ENCODE results near the gene C22orf39.

C22orf39 gene

DNA sequence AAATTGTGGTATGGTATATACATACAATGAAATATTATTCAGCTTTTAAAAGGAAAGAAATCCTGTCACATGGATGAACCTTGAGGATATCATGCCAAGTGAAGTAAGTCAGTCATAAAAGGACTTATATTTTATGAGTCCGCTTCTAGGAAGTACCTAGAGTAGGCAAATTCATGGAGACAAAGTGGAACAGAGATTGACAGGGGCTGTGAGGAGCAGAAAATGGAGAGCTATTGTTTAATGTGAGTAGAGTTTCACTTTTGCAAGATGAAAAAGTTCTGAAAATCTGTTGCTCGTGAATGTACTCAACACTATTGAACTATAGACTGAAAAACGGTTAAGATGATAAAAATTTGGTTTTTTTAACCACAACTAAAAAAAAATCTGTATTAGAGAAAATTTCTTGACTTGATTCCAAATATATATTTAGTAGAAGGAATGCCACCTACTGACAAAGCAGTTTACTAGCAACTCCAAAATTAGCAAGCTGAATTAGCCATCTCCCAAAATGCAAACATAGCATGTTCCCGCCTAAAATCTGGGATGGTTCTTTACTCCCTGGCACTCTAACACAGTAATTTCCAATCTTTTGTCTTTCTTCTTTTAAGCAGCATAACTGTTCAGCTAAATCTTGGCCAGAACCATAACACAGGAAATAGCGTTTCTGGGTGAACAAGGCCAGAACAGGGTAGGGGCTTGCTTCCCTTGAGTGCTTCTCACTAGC, 30.0 kb upstream of the C22orf39 start:
- DNase-seq = peak in 1 of 5 experiments; percentile 38

DNA sequence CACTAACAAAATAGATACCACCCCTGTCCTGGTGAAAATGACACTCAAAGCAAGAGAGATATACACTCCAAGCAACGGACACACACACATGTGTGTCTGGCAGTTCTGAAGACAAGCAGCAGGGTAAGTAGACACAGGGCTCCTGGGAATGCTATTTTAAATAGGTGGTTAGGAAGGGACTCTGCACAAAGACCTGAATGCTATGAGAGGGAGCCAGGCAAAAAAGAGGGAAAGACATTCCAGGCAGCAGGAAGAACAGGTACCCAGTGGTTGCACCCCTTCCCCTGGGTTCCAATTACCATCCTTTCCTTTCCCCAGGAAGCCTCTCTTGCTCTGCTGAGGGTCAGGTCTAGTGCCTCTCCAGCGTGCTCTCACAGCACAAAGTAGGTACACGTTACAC, 28.5 kb upstream of the C22orf39 start:
- DNase-seq = no peak

GRCh38 chr22:19473578-19473977, 26.1 kb upstream of the C22orf39 start:
- DNase-seq = no peak

DNA sequence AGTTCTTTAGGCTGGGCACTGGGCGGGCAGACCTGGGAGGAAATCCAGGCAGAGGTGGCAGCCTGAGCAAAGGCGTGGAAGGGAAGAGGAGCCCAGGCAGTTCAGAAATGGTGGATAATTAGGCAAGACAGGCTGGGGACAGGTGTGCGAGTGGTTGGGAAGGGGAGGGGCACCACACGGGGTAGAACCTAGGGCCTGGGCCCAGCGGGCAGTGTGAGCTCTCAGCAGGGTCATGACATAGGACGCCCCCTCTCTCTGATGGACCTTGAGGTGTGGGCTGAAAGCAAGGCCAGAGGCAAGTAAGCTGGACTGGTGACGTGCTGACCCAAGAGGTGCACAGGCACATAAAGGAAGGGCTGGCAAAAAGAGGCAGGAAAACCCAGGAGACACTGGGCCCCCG, 24.7 kb upstream of the C22orf39 start:
- no peak for DNase-seq

GRCh38 chr22:19471572-19471971, 24.1 kb upstream of the C22orf39 start:
- no peak for DNase-seq

GRCh38 chr22:19470010-19470409, 22.5 kb upstream of the C22orf39 start:
- no peak for DNase-seq

GRCh38 chr22:19469421-19469820, 21.9 kb upstream of the C22orf39 start:
- no peak for DNase-seq

- DNase-seq = no peak
These were observed 20.4 kb upstream of the C22orf39 start for GRCh38 chr22:19467912-19468311.

- no peak for DNase-seq
These were observed 19.6 kb upstream of the C22orf39 start for GRCh38 chr22:19466848-19467752.

- DNase-seq = no peak
These were observed 18.7 kb upstream of the C22orf39 start for GRCh38 chr22:19466126-19466716.

DNA sequence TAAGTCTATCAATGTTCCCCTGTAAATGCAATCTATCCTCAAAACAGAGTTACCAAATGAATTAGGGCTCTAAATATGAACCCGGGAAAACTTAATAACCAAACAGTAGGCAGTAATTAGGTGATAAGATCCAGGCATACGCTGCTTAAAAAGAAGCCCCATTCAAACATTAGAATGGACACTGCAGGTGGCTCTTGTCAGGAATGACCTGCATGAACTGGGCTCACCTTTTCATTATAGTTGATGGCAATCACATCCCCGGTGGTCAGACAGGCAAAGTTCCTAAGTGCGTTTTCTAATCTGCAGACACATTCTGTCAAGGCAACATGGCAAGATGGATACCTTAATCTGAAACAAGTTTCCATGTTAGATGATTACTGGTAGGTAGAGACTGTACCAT, 17.5 kb upstream of the C22orf39 start:
- DNase-seq = no peak

DNA sequence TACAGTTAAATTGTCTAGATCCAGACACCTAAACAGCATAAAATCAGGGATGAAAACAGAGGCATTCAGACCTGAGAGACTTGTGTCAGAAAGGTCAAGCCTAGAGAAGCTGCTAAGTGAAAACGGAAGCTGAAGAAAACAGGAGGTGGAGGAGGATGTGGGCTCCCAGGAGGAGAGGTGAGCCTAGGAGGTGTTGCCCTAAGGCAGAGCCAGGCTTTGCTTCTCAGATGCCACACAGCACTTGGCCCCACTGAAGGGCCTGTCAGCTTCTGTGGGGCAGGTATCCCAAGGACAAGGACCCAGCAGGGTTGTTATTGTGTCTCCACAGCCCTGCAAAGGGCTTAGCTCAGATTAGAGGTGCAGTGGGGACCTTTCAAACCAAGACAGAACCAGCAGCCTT, 17.0 kb upstream of the C22orf39 start:
- DNase-seq = no peak

GRCh38 chr22:19463491-19464469, 16.3 kb upstream of the C22orf39 start:
- no peak for DNase-seq

- no peak for DNase-seq
These were observed 15.5 kb upstream of the C22orf39 start for GRCh38 chr22:19463008-19463407.

DNA sequence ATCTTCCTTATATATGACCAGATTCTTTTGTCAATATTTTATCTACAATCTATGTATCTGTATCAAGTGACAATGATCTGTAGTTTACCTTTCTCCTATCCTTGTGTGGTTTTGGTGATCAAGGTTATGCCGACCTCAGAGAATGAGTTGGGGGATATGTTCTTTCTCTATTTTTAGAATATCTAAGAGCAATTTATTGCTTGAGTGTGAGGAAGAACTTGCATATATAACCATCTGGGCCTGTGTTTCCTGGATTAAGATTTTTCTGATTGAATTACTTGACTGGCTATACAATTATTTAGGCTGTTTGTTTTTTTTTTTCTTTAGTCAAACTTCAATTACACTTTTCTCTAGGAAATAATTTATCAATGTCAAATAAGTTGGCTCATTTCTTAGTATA, 14.0 kb upstream of the C22orf39 start:
- DNase-seq = no peak

- no peak for DNase-seq
These were observed 12.5 kb upstream of the C22orf39 start for GRCh38 chr22:19460036-19460435.

- DNase-seq = no peak
These were observed 10.4 kb upstream of the C22orf39 start for GRCh38 chr22:19457828-19458428.

- no peak for DNase-seq
These were observed 9.0 kb upstream of the C22orf39 start for GRCh38 chr22:19456541-19456940.

- no peak for DNase-seq
These were observed 8.3 kb upstream of the C22orf39 start for GRCh38 chr22:19455585-19456370.

DNA sequence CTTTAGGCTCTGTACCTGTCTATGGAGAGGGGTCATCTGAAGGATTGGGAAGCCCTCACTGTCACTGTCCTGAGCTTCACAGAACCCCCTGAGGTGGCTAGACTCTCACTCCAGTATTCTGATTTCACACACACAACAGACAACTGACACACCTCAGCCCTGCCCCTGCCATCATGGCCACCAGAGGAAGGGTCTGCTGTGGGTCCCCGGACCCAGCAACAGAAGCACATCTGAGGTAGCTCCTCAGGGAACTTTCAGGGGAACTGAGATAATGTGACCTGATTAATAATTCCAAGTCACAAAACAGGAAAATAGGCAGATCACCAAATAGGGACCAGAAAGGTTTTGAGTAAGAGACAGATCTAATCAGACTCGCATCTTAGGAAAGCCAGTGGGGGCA, 7.5 kb upstream of the C22orf39 start:
- DNase-seq = no peak

- DNase-seq = no peak
These were observed 6.6 kb upstream of the C22orf39 start for GRCh38 chr22:19454156-19454555.

All from T-helper 2 cell (primary cell).